Adrenal gland (tissue), 5 donors: ENCODE measurements around the gene NBEAL2.

Source experiments
- POLR2A ChIP-seq, 2 donors: fragments of 450-650 bp; IDR thresholded peaks; one replicate each; pipeline ENCODE4 v1.6.1; 2017; ENCODE audit warnings: antibody characterized with exemption in 2 of 2, mild to moderate bottlenecking in 2 of 2, moderate library complexity in 1 of 2
- TF ChIP-seq, protein P1 (sequence below), 6 experiments: fragments of 450-650 bp in 4 of 6; fragments of 200-600 bp in 2 of 6; sonication (generic) in 1 of 6; IDR thresholded peaks; 1 replicate in 5 of 6; 2 replicates in 1 of 6; pipeline versions ENCODE4 v1.5.1 to v1.8.0; 2016 to 2021; ENCODE audit warnings: antibody characterized with exemption in 6 of 6, mild to moderate bottlenecking in 2 of 6, moderate library complexity in 1 of 6
- donor health status: DM: no; HTN: no; CAD: no.

DNA sequence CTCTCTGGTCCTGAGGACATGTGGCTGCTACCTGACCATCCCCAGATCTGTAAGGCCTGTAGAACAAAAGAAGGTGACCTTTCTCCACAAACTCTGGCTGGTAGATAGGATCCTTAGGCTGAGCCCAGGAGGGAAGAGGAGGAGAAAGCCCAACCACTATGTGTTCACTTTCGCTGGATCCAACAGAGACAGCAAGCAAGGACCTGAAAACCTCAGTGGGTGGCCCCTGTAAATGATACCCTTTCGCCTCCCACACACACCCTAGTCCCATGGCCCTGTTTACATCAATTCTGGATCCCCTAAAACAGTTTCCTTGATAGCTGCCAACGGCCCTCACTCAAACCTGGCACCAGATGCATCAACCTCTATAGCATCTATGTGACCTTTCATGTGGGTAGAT is 25.3 kb upstream of the NBEAL2 start:
- TF ChIP-seq, protein P1, sequence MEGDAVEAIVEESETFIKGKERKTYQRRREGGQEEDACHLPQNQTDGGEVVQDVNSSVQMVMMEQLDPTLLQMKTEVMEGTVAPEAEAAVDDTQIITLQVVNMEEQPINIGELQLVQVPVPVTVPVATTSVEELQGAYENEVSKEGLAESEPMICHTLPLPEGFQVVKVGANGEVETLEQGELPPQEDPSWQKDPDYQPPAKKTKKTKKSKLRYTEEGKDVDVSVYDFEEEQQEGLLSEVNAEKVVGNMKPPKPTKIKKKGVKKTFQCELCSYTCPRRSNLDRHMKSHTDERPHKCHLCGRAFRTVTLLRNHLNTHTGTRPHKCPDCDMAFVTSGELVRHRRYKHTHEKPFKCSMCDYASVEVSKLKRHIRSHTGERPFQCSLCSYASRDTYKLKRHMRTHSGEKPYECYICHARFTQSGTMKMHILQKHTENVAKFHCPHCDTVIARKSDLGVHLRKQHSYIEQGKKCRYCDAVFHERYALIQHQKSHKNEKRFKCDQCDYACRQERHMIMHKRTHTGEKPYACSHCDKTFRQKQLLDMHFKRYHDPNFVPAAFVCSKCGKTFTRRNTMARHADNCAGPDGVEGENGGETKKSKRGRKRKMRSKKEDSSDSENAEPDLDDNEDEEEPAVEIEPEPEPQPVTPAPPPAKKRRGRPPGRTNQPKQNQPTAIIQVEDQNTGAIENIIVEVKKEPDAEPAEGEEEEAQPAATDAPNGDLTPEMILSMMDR (IDR thresholded peaks at IDR 0.05), result no peak
- no peak for TF ChIP-seq POLR2A (IDR thresholded peaks at IDR 0.05)
